Amygdala (tissue), 56 donors: Measurements from ENCODE around the gene KLHDC8A.
"Not testable (repeated sequence)": the region's sequence is repeated elsewhere in the genome, so short reads cannot be mapped to it uniquely, and the experiment has no call there.

Source experiments
- DNase-seq, 56 donors: peaks; one replicate each; lab custom pipeline; 2025; lab: John Stamatoyannopoulos, UW

Gene KLHDC8A

GRCh38 chr1:205356440-205357139, at the start of gene KLHDC8A:
Gene KLHDC8A (minus strand): TSS chr1:205356922. CDS start chr1:205343604, 13,318 bp downstream.
- peak in 24 of 56 donors; percentile 13 to 69 (median 36) for DNase-seq

GRCh38 chr1:205406252-205406651, 49.5 kb upstream of the KLHDC8A start:
- not testable (repeated sequence) for DNase-seq

- not testable (repeated sequence) for DNase-seq
Observed at GRCh38 chr1:205404484-205404883, 47.8 kb upstream of the KLHDC8A start.

GRCh38 chr1:205398586-205398985, 41.9 kb upstream of the KLHDC8A start:
- no peak for DNase-seq

- peak in 2 of 56 donors; percentile 19 to 27 for DNase-seq
Observed at GRCh38 chr1:205396967-205397616, 40.4 kb upstream of the KLHDC8A start.

GRCh38 chr1:205395616-205396015, 38.9 kb upstream of the KLHDC8A start:
- DNase-seq, result no peak

- DNase-seq, result no peak
Observed at GRCh38 chr1:205392650-205393049, 35.9 kb upstream of the KLHDC8A start.

- no peak for DNase-seq
Observed at GRCh38 chr1:205391386-205391785, 34.7 kb upstream of the KLHDC8A start.

- DNase-seq, result no peak
Observed at GRCh38 chr1:205387845-205388244, 31.1 kb upstream of the KLHDC8A start.

GRCh38 chr1:205382990-205383389, 26.3 kb upstream of the KLHDC8A start:
- DNase-seq, result not testable (repeated sequence)

GRCh38 chr1:205382561-205382960, 25.8 kb upstream of the KLHDC8A start:
- DNase-seq, result no peak

GRCh38 chr1:205381305-205381704, 24.6 kb upstream of the KLHDC8A start:
- no peak for DNase-seq

- DNase-seq, result no peak
Observed at GRCh38 chr1:205380882-205381281, 24.2 kb upstream of the KLHDC8A start.

- DNase-seq, result no peak
Observed at GRCh38 chr1:205379056-205379455, 22.3 kb upstream of the KLHDC8A start.

- no peak for DNase-seq
Observed at GRCh38 chr1:205377355-205377754, 20.6 kb upstream of the KLHDC8A start.

- DNase-seq, result no peak
Observed at GRCh38 chr1:205376739-205377138, 20.0 kb upstream of the KLHDC8A start.

GRCh38 chr1:205375835-205376545, 19.3 kb upstream of the KLHDC8A start:
- peak in 8 of 56 donors; percentile 13 to 41 (median 26) for DNase-seq

GRCh38 chr1:205374210-205375078, 17.7 kb upstream of the KLHDC8A start:
- DNase-seq, result no peak

- DNase-seq, result no peak
Observed at GRCh38 chr1:205373798-205374175, 17.1 kb upstream of the KLHDC8A start.

- no peak for DNase-seq
Observed at GRCh38 chr1:205373022-205373797, 16.5 kb upstream of the KLHDC8A start.
